WTC11 (cell line): ENCODE measurements around the gene CEP135.

Source experiments
- ATF1 ChIP-seq: sonication (generic); formaldehyde crosslinking; IDR thresholded peaks from 2 replicates; pipeline ENCODE4 v1.8.1; 2023; ENCODE audit warnings: mild to moderate bottlenecking, moderate library complexity, missing genetic modification reagents
- ELF4 ChIP-seq: sonication (generic); formaldehyde crosslinking; IDR thresholded peaks from 2 replicates; pipeline ENCODE4 v1.8.1; 2022; ENCODE audit warnings: low read depth, mild to moderate bottlenecking, moderate library complexity, missing genetic modification reagents
- FOXK1 ChIP-seq: sonication (generic); formaldehyde crosslinking; IDR thresholded peaks from 2 replicates; pipeline ENCODE4 v1.8.0; 2022; ENCODE audit warnings: mild to moderate bottlenecking, moderate library complexity, missing genetic modification reagents
- KAT7 ChIP-seq: sonication (generic); formaldehyde crosslinking; IDR thresholded peaks from 2 replicates; pipeline ENCODE4 v1.8.1; 2023; ENCODE audit warnings: missing genetic modification reagents, mild to moderate bottlenecking, borderline replicate concordance
- NFE2L1 ChIP-seq: sonication (generic); formaldehyde crosslinking; IDR thresholded peaks from 2 replicates; pipeline ENCODE4 v1.8.1; 2023; ENCODE audit warnings: missing genetic modification reagents
- RORB ChIP-seq: fragments of 250-450 bp; sonication (Bioruptor Pico); IDR thresholded peaks from 2 replicates; pipeline ENCODE4 v1.9.0; 2021; ENCODE audit warnings: mild to moderate bottlenecking
- TEAD4 ChIP-seq: sonication (generic); formaldehyde crosslinking; IDR thresholded peaks from 2 replicates; pipeline ENCODE4 v1.8.0; 2022; ENCODE audit warnings: mild to moderate bottlenecking, missing genetic modification reagents
- ZNF232 ChIP-seq: sonication (generic); formaldehyde crosslinking; IDR thresholded peaks from 2 replicates; pipeline ENCODE4 v1.8.0; 2022; ENCODE audit warnings: mild to moderate bottlenecking, missing genetic modification reagents
- ZNF263 ChIP-seq: sonication (generic); formaldehyde crosslinking; IDR thresholded peaks from 2 replicates; pipeline ENCODE4 v1.8.1; 2022; ENCODE audit warnings: low read depth, mild to moderate bottlenecking, moderate library complexity, missing genetic modification reagents
- TF ChIP-seq, protein P1 (sequence below): fragments of 200-600 bp; IDR thresholded peaks from 2 replicates; pipeline ENCODE4 v1.8.0; 2022; ENCODE audit warnings: antibody characterized with exemption
- TF ChIP-seq, protein P2 (sequence below): sonication (generic); formaldehyde crosslinking; IDR thresholded peaks from 2 replicates; pipeline ENCODE4 v1.8.0; 2022; ENCODE audit warnings: mild to moderate bottlenecking, missing genetic modification reagents

DNA sequence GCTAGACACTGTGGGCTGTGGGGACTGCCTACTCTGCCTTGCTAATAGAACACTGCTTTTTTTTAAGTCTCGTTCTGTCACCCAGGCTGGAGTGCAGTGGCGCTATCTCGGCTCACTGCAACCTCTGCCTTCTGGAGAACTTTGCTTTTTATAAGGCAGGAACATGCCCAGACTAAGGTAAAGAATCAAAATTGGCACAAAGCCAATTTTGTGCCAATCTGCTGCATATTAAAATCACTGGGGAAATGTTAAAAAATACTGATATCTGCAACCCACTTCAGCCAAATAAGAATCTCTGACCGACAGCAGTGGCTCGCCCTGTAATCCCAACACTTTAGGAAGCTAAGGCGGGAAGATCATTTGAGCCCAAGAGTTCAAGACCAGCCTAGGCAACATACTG, 36.5 kb upstream of the CEP135 start:
- TF ChIP-seq ZNF263 (CRISPR knock-in tag) = no peak
- TF ChIP-seq KAT7 (CRISPR knock-in tag) = no peak
- TF ChIP-seq, protein P1, sequence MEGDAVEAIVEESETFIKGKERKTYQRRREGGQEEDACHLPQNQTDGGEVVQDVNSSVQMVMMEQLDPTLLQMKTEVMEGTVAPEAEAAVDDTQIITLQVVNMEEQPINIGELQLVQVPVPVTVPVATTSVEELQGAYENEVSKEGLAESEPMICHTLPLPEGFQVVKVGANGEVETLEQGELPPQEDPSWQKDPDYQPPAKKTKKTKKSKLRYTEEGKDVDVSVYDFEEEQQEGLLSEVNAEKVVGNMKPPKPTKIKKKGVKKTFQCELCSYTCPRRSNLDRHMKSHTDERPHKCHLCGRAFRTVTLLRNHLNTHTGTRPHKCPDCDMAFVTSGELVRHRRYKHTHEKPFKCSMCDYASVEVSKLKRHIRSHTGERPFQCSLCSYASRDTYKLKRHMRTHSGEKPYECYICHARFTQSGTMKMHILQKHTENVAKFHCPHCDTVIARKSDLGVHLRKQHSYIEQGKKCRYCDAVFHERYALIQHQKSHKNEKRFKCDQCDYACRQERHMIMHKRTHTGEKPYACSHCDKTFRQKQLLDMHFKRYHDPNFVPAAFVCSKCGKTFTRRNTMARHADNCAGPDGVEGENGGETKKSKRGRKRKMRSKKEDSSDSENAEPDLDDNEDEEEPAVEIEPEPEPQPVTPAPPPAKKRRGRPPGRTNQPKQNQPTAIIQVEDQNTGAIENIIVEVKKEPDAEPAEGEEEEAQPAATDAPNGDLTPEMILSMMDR = no peak
- TF ChIP-seq ZNF232 (CRISPR knock-in tag) = no peak
- TF ChIP-seq, protein P2, sequence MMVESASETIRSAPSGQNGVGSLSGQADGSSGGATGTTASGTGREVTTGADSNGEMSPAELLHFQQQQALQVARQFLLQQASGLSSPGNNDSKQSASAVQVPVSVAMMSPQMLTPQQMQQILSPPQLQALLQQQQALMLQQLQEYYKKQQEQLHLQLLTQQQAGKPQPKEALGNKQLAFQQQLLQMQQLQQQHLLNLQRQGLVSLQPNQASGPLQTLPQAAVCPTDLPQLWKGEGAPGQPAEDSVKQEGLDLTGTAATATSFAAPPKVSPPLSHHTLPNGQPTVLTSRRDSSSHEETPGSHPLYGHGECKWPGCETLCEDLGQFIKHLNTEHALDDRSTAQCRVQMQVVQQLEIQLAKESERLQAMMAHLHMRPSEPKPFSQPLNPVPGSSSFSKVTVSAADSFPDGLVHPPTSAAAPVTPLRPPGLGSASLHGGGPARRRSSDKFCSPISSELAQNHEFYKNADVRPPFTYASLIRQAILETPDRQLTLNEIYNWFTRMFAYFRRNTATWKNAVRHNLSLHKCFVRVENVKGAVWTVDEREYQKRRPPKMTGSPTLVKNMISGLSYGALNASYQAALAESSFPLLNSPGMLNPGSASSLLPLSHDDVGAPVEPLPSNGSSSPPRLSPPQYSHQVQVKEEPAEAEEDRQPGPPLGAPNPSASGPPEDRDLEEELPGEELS (CRISPR knock-in tag) = no peak
- TF ChIP-seq TEAD4 = no peak
- no peak for TF ChIP-seq RORB (CRISPR knock-in tag)
- TF ChIP-seq FOXK1 = no peak
- no peak for TF ChIP-seq ATF1
- no peak for TF ChIP-seq NFE2L1 (CRISPR knock-in tag)
- no peak for TF ChIP-seq ELF4 (CRISPR knock-in tag)
